ENCODE data around the gene CXXC5. TPM values are rescaled to one million over a fixed set of nuclear protein-coding genes. Genes with fewer than 3 reads are reported as not detected.

CXXC5 gene
- polyA plus RNA-seq, 1 of the 3 experiments (the other 2 are of a cell fraction), result 47.4 TPM

DNA sequence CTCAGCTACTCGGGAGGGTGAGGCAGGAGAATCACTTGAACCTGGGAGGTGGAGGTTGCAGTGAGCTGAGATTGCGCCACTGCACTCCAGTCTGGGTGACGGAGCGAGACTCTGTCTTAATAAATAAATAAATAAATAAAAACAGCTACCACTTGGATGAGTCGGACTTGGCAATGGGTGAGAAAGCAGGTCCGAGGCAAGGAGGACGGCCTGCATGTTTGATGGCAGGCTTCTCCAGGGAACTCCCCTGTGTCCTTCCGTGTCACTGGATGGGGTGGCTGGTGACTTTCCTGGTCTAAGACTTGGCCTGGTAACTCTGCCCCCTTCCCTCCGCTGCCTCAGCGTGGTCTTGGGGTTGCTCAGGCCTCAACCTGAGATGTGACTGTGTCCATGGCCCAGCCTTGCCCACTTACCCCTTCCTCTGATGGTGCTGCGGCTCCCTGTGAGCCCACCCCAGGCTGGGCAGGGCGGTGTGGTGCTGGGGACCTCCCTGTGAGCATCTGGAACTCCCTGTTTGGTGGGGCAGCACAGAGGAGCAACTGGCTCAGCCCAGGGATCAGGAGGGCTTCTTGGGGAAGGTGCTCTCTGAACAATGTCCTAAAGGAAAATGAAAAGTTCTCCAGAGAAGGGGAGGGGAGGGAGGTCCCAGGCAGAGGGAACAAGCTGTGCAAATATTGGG lies 85.0 kb downstream of the CXXC5 start:
- DNase-seq, result no peak
- H3K9me2 ChIP-seq, result no peaks in the 10 kb centered on the region
- H3K27me3 ChIP-seq (ENCODE audit: insufficient read depth), result no peaks in the 10 kb centered on the region
- no peaks in the 10 kb centered on the region for H3K36me3 ChIP-seq (replicated peaks in 1 of 2; ENCODE audit: control insufficient read depth in 1 of 2, insufficient read depth in 2 of 2, low read length in 1 of 2)
- no peak overlapping the region for H3K27ac ChIP-seq (ENCODE audit: low read depth in 2 of 2, low read length in 1 of 2)
- H2AFZ ChIP-seq (ENCODE audit: low read depth), result no peak overlapping the region
- 90% methylated on average over 11 of the region's 12 CpGs for WGBS (ENCODE audit: low lambda C conversion rate)
- H3F3A ChIP-seq (replicated peaks; ENCODE audit: insufficient read depth), result peaks cover 5% of the 10 kb centered on the region
- ChIA-PET POLR2A (no interaction called here), CTCF (no interaction called here)
- no peaks in the 10 kb centered on the region for H3K79me2 ChIP-seq (ENCODE audit: insufficient read depth)
- TF ChIP-seq RCOR1 (IDR thresholded peaks at IDR 0.05; ENCODE audit: low read length), result no peak
- no peak for TF ChIP-seq CHD2 (IDR thresholded peaks at IDR 0.05; ENCODE audit: low read length, partially characterized antibody)
- no peak for TF ChIP-seq JUND (IDR thresholded peaks at IDR 0.05)
- no peak for TF ChIP-seq TEAD4 (IDR thresholded peaks at IDR 0.05; ENCODE audit: borderline replicate concordance, insufficient read depth)
- TF ChIP-seq ELF1 (IDR thresholded peaks at IDR 0.05), result no peak
- no peak for TF ChIP-seq RAD21 (IDR thresholded peaks at IDR 0.05; ENCODE audit: low read length)
- 0 out of 2 replicates have a peak overlapping the region, but pooled peaks have one; percentile 11 for H3K9ac ChIP-seq
- no peaks in the 10 kb centered on the region; a peak in 1 of 4 replicates for H3K4me1 ChIP-seq (ENCODE audit: control insufficient read depth in 1 of 2, insufficient read depth in 2 of 2, low read depth in 1 of 2, low read length in 1 of 2)
- no peaks in the 10 kb centered on the region for H4K20me1 ChIP-seq (ENCODE audit: insufficient read depth)
- H3K4me3 ChIP-seq (ENCODE audit: low read depth in 2 of 2, low read length in 1 of 2), result no peak overlapping the region
- no peaks in the 10 kb centered on the region for H3K9me3 ChIP-seq
- H3K4me2 ChIP-seq, result no peak overlapping the region

Small RNA genes within 50 kb of the gene (small RNA-seq; reads per million reads assigned to genes)
- 0 reads per million in 7 experiments for gene RNU6-236P

Other genes starting within 250 kb of the CXXC5 start
- gene SPATA24, start 244.3 kb upstream of the CXXC5 start, polyA plus RNA-seq (2012; rRNA removed), result 7.6 and 10.8 TPM in 2 replicates
- gene DNAJC18, start 208.8 kb upstream of the CXXC5 start, polyA plus RNA-seq (2012; rRNA removed), result 7.4 and 10.3 TPM in 2 replicates
- gene ECSCR, start 185.6 kb upstream of the CXXC5 start, polyA plus RNA-seq (2012; rRNA removed), result 10.9 and 13.5 TPM in 2 replicates
- gene SMIM33, start 177.3 kb upstream of the CXXC5 start, polyA plus RNA-seq (2012; rRNA removed), result not detected in 2 replicates
- gene STING1, start 165.6 kb upstream of the CXXC5 start, polyA plus RNA-seq (2012; rRNA removed), result 98.4 and 119 TPM in 2 replicates
- 22.8 and 24.5 TPM in 2 replicates for gene UBE2D2, start 87.0 kb upstream of the CXXC5 start, polyA plus RNA-seq (2012; rRNA removed)
- gene PSD2, start 147.5 kb downstream of the CXXC5 start, polyA plus RNA-seq (2012; rRNA removed), result 0.15 TPM in 2 replicates